Fibroblast of lung (primary cell): ENCODE data around the gene DNAJC5.
"Not testable (repeated sequence)": the region's sequence is repeated elsewhere in the genome, so short reads cannot be mapped to it uniquely, and the experiment has no call there.

Source experiments
- CTCF ChIP-seq, 2 donors: IDR thresholded peaks in 1 of 2; conservative IDR thresholded peaks in 1 of 2; 1 replicate in 1 of 2; 2 replicates in 1 of 2; pipeline ENCODE4 v1.5.1; 2011 to 2012; ENCODE audit warnings: low read length in 2 of 2, control low read depth in 1 of 2, inconsistent platforms in 1 of 2, low read depth in 1 of 2, mild to moderate bottlenecking in 1 of 2
- EZH2 ChIP-seq: IDR thresholded peaks from 2 replicates; pipeline ENCODE4 v1.5.1; 2012; ENCODE audit warnings: low read length, control low read depth, mild to moderate bottlenecking; ENCODE audit errors: missing control alignments

GRCh38 chr20:63874241-63874640 lies 20.7 kb upstream of the DNAJC5 start:
- not testable (repeated sequence) for TF ChIP-seq CTCF (conservative IDR thresholded peaks at IDR 0.05 in 1 of 2, IDR thresholded peaks at IDR 0.05 in 1 of 2; ENCODE audit: low read depth in 1 of 2, low read length in 2 of 2); EZH2
